DOHH2 (cell line): Measurements from ENCODE around the gene CD160.

Experiments
- H3F3A ChIP-seq: fragments of 200-600 bp; sonication (generic), shearing (Covaris generic); 2 replicates; pipeline ENCODE4 v1.6.0; 2016; ENCODE audit warnings: antibody characterized with exemption, mild to moderate bottlenecking; ENCODE audit not compliant: control insufficient read depth, insufficient read depth
- H3K27ac ChIP-seq: fragments of 200-600 bp; sonication (generic); 2 replicates; pipeline ENCODE4 v1.5.1; 2014; ENCODE audit warnings: low read depth, mild to moderate bottlenecking, low read length, moderate library complexity
- H3K27me3 ChIP-seq: fragments of 200-600 bp; sonication (generic); 2 replicates; pipeline ENCODE4 v1.6.1; 2014; ENCODE audit warnings: mild to moderate bottlenecking, low read length, mixed read lengths; ENCODE audit not compliant: control insufficient read depth
- H3K36me3 ChIP-seq: fragments of 200-600 bp; sonication (generic); 2 replicates; pipeline ENCODE4 v1.6.1; 2014; ENCODE audit warnings: mild to moderate bottlenecking, low read length, moderate library complexity, mixed read lengths; ENCODE audit not compliant: control insufficient read depth
- H3K4me1 ChIP-seq: fragments of 200-600 bp; sonication (generic); 2 replicates; pipeline ENCODE4 v1.6.1; 2014; ENCODE audit warnings: mild to moderate bottlenecking, low read length, mixed read lengths; ENCODE audit not compliant: control insufficient read depth
- H3K4me2 ChIP-seq: fragments of 200-600 bp; sonication (generic); 2 replicates; pipeline ENCODE4 v1.6.0; 2014; ENCODE audit warnings: mild to moderate bottlenecking, low read length, moderate library complexity
- H3K4me3 ChIP-seq: fragments of 200-600 bp; sonication (generic); 2 replicates; pipeline ENCODE4 v1.5.1; 2014; ENCODE audit warnings: mild to moderate bottlenecking, low read length, mixed read lengths
- H3K79me2 ChIP-seq: fragments of 200-600 bp; sonication (generic); 2 replicates; pipeline ENCODE4 v1.6.1; 2014; ENCODE audit warnings: mild to moderate bottlenecking, low read length, mixed read lengths; ENCODE audit not compliant: control insufficient read depth
- H3K9me2 ChIP-seq: fragments of 200-600 bp; sonication (generic); replicated peaks from 2 replicates; pipeline ENCODE4 v1.6.1; 2014; ENCODE audit warnings: mild to moderate bottlenecking, low read length, mixed read lengths; ENCODE audit not compliant: control insufficient read depth
- H3K9me3 ChIP-seq: fragments of 200-600 bp; sonication (generic); 2 replicates; pipeline ENCODE4 v1.6.1; 2014; ENCODE audit warnings: antibody characterized with exemption, low read length, mixed read lengths; ENCODE audit not compliant: control insufficient read depth, insufficient read depth
- H4K20me1 ChIP-seq: fragments of 200-600 bp; sonication (generic); 2 replicates; pipeline ENCODE4 v1.6.0; 2014; ENCODE audit warnings: low read depth, mild to moderate bottlenecking, antibody characterized with exemption, low read length, moderate library complexity; ENCODE audit not compliant: control insufficient read depth, insufficient read depth
- EZH2phosphoT487 ChIP-seq: fragments of 200-600 bp; sonication (generic); IDR thresholded peaks from 2 replicates; pipeline ENCODE4 v1.6.1; 2017; ENCODE audit warnings: borderline replicate concordance, mild to moderate bottlenecking, antibody characterized with exemption, low read length, moderate library complexity, mixed read lengths
- TF ChIP-seq, protein P1 (sequence below): fragments of 200-600 bp; sonication (generic); IDR thresholded peaks from one replicate; pipeline ENCODE4 v1.5.1; 2014; ENCODE audit warnings: antibody characterized with exemption, mild to moderate bottlenecking, low read depth, low read length; ENCODE audit not compliant: poor library complexity, severe bottlenecking

CD160 gene

DNA sequence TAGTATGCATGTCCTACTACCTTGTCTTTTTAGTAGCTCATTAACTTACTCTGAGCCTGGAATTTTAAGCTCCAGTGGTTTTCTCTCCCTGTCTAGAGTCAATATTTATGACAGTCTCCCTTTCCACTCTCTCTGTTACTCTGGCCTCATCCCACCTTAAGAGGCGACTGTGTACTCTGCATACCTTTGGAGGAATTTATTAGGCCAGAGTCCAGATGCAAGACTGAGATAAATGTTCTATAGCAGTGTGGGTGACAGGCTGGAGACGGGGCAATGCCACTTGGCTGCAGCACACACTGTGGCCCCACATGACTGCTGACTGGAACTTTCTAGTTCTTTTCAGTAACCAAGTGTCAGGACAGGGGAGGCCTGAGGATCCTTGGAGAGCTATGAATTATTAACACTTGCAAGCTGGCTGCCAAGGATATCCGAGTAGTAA lies 8.1 kb upstream of the CD160 start:
- H3K4me1 ChIP-seq: no peaks in the 10 kb centered on the region
- H3K36me3 ChIP-seq: no peaks in the 10 kb centered on the region
- no peaks in the 10 kb centered on the region for H3F3A ChIP-seq
- peaks cover 4% of the 10 kb centered on the region; the same call in 1 of the 2 replicates for H3K27me3 ChIP-seq
- H3K9me3 ChIP-seq: no peaks in the 10 kb centered on the region
- no peaks in the 10 kb centered on the region for H4K20me1 ChIP-seq
- H3K27ac ChIP-seq: no peak overlapping the region
- no peak overlapping the region for H3K4me2 ChIP-seq
- no peaks in the 10 kb centered on the region for H3K79me2 ChIP-seq
- H3K9me2 ChIP-seq: no peaks in the 10 kb centered on the region
- TF ChIP-seq, protein P1, sequence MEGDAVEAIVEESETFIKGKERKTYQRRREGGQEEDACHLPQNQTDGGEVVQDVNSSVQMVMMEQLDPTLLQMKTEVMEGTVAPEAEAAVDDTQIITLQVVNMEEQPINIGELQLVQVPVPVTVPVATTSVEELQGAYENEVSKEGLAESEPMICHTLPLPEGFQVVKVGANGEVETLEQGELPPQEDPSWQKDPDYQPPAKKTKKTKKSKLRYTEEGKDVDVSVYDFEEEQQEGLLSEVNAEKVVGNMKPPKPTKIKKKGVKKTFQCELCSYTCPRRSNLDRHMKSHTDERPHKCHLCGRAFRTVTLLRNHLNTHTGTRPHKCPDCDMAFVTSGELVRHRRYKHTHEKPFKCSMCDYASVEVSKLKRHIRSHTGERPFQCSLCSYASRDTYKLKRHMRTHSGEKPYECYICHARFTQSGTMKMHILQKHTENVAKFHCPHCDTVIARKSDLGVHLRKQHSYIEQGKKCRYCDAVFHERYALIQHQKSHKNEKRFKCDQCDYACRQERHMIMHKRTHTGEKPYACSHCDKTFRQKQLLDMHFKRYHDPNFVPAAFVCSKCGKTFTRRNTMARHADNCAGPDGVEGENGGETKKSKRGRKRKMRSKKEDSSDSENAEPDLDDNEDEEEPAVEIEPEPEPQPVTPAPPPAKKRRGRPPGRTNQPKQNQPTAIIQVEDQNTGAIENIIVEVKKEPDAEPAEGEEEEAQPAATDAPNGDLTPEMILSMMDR: no peak
- no peak for TF ChIP-seq EZH2phosphoT487
- H3K4me3 ChIP-seq: no peak overlapping the region

DNA sequence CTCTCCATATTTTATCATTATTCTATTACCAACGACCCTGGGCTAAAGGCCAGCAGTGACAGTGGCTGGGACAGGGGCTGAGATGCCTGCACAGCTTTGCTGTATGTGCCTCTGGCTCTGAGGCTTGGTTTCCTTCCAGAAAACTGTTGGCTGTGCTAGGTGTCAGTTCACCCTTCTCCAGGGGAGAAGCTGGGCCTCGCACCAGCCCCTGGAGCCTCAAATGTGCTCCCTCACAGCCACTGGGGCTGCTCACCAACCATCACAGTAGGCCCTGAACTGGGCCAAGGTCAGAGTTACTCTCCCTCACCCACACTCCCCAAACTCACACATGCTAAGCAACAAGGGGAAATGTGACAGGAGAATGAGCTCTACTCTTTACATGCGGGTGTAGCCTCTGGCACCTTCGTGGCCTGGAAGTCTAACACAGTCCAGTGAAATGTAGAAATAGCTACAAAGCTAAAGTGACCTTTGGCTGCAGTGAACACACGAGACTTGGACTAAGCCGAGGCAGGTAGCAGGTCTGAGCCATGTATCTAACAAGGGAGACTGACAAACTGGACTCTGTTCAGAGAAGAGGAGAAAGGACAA lies 4.7 kb upstream of the CD160 start:
- Histone ChIP-seq H4K20me1 (no peaks in the 10 kb centered on the region), H3K4me2 (no peak overlapping the region), H3K27ac (no peak overlapping the region), H3K4me1 (no peaks in the 10 kb centered on the region), H3K4me3 (no peak overlapping the region), H3K27me3 (no peaks in the 10 kb centered on the region; the same call in 1 of the 2 replicates), H3K36me3 (no peaks in the 10 kb centered on the region), H3K9me2 (no peaks in the 10 kb centered on the region), H3F3A (no peaks in the 10 kb centered on the region), H3K79me2 (no peaks in the 10 kb centered on the region), H3K9me3 (no peaks in the 10 kb centered on the region)
- no peak for TF ChIP-seq EZH2phosphoT487
- TF ChIP-seq, protein P1: no peak

DNA sequence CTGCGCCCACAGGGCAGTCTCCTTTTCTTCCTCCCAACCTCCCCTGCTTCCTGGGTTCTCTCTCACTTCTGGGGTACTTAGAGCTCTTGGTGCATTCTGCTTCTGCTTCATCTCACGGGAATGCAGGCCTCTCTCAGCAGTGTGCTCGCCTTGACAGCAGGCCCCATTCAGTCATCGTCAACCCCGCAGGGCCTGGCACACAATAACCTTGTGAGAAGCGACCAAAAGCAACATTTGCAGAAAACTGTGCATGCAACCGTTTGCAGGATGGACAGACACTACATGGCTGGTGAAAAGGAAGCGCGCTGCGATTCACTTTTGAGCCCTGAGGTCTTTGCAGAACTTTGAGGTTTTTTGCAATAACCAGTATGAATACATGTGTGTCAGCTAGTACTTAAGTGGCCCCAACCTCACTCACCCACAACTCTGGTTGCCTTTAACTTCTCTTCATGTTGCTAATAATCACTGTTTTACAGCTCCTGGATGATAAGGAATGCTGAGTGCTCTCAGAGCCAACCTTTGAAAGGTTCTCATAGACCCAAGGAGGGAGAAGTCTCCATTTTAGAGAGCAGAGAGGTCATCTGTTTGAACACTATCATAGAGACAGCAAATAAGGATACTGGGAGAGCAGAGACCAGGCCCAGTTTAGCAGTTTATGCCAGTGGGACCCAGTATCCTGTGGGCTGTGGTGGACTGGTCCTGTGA lies 2.5 kb upstream of the CD160 start:
- Histone ChIP-seq H3K9me3 (no peaks in the 10 kb centered on the region), H3K27me3 (peaks cover 5% of the 10 kb centered on the region; the same call in 1 of the 2 replicates), H3K4me3 (no peak overlapping the region), H4K20me1 (no peaks in the 10 kb centered on the region), H3K9me2 (no peaks in the 10 kb centered on the region), H3K27ac (no peak overlapping the region), H3K4me1 (0 out of 2 replicates have a peak, but pooled peaks cover 5% of the 10 kb centered on the region), H3K36me3 (no peaks in the 10 kb centered on the region), H3K4me2 (no peak overlapping the region), H3F3A (no peaks in the 10 kb centered on the region), H3K79me2 (no peaks in the 10 kb centered on the region)
- no peak for TF ChIP-seq EZH2phosphoT487
- TF ChIP-seq, protein P1: no peak
